ENCODE results near the gene TLL2. TPM values are rescaled to one million over a fixed set of nuclear protein-coding genes. Genes with fewer than 3 reads are reported as not detected.

The TLL2 gene
- total and polyA plus RNA-seq, 9 of the 15 experiments (the other 6 are each of a cell fraction or from before 2014, with no cell fraction given) = 0.09 TPM; not detected in 8

DNA sequence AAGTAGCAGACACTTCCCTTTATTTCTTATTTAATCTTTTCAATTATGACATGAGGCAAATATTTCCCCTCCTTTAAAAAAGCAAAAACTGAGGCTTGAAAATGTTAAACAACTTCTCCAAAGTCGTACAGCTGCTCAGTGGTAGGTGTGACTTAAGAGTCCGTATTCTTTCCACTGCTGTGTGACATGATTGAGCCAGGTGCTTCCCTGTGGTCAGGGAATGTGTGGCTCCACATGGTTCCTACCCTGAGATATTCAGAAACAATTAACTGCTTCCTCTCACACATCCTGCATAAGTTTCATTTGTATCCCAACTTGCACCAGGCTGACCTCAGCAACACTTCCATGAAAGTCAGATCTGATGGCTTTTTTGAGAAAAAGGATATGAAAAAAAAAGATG is 168.5 kb downstream of the TLL2 start:
- Histone ChIP-seq H3K36me3 (ENCODE audit: control insufficient read depth, insufficient read depth, low read length) (no peaks in the 10 kb centered on the region), H3K4me1 (replicated peaks in 1 of 2; ENCODE audit: control insufficient read depth in 2 of 2, insufficient read depth in 2 of 2, low read length in 2 of 2) (no peaks in the 10 kb centered on the region), H3K27ac (ENCODE audit: extremely low read depth, low read depth, low read length) (no peak overlapping the region), H3K9ac (ENCODE audit: insufficient read depth in 1 of 2, low read depth in 2 of 2, low read length in 2 of 2) (no peak overlapping the region), H3K27me3 (ENCODE audit: control insufficient read depth in 2 of 2, insufficient read depth in 2 of 2, low read length in 2 of 2) (no peaks in the 10 kb centered on the region), H4K20me1 (replicated peaks; ENCODE audit: control insufficient read depth, insufficient read depth, low read length) (no peaks in the 10 kb centered on the region; the same call in 1 of the 2 replicates), H3K4me3 (no peak overlapping the region), H3K9me3 (replicated peaks; ENCODE audit: control insufficient read depth, insufficient read depth, low read depth, low read length) (no peaks in the 10 kb centered on the region), H3K79me2 (ENCODE audit: control insufficient read depth, insufficient read depth, low read length) (no peaks in the 10 kb centered on the region), H3K9me1 (ENCODE audit: control insufficient read depth, insufficient read depth, low read length) (no peaks in the 10 kb centered on the region), H2AFZ (ENCODE audit: low read depth, low read length) (no peak overlapping the region), H3K4me2 (ENCODE audit: insufficient read depth, low read length) (no peak overlapping the region)
- no peak for FAIRE-seq
- in situ Hi-C loops (cut with MboI) (loop anchor here (10.0 kb wide), 1 partner anchor 1660 kb away; no protein-coding TSS in a partner anchor), intact Hi-C loops (cut with micrococcal nuclease) (no loop called here)
- no peak for ATAC-seq
- TF ChIP-seq, protein P1, sequence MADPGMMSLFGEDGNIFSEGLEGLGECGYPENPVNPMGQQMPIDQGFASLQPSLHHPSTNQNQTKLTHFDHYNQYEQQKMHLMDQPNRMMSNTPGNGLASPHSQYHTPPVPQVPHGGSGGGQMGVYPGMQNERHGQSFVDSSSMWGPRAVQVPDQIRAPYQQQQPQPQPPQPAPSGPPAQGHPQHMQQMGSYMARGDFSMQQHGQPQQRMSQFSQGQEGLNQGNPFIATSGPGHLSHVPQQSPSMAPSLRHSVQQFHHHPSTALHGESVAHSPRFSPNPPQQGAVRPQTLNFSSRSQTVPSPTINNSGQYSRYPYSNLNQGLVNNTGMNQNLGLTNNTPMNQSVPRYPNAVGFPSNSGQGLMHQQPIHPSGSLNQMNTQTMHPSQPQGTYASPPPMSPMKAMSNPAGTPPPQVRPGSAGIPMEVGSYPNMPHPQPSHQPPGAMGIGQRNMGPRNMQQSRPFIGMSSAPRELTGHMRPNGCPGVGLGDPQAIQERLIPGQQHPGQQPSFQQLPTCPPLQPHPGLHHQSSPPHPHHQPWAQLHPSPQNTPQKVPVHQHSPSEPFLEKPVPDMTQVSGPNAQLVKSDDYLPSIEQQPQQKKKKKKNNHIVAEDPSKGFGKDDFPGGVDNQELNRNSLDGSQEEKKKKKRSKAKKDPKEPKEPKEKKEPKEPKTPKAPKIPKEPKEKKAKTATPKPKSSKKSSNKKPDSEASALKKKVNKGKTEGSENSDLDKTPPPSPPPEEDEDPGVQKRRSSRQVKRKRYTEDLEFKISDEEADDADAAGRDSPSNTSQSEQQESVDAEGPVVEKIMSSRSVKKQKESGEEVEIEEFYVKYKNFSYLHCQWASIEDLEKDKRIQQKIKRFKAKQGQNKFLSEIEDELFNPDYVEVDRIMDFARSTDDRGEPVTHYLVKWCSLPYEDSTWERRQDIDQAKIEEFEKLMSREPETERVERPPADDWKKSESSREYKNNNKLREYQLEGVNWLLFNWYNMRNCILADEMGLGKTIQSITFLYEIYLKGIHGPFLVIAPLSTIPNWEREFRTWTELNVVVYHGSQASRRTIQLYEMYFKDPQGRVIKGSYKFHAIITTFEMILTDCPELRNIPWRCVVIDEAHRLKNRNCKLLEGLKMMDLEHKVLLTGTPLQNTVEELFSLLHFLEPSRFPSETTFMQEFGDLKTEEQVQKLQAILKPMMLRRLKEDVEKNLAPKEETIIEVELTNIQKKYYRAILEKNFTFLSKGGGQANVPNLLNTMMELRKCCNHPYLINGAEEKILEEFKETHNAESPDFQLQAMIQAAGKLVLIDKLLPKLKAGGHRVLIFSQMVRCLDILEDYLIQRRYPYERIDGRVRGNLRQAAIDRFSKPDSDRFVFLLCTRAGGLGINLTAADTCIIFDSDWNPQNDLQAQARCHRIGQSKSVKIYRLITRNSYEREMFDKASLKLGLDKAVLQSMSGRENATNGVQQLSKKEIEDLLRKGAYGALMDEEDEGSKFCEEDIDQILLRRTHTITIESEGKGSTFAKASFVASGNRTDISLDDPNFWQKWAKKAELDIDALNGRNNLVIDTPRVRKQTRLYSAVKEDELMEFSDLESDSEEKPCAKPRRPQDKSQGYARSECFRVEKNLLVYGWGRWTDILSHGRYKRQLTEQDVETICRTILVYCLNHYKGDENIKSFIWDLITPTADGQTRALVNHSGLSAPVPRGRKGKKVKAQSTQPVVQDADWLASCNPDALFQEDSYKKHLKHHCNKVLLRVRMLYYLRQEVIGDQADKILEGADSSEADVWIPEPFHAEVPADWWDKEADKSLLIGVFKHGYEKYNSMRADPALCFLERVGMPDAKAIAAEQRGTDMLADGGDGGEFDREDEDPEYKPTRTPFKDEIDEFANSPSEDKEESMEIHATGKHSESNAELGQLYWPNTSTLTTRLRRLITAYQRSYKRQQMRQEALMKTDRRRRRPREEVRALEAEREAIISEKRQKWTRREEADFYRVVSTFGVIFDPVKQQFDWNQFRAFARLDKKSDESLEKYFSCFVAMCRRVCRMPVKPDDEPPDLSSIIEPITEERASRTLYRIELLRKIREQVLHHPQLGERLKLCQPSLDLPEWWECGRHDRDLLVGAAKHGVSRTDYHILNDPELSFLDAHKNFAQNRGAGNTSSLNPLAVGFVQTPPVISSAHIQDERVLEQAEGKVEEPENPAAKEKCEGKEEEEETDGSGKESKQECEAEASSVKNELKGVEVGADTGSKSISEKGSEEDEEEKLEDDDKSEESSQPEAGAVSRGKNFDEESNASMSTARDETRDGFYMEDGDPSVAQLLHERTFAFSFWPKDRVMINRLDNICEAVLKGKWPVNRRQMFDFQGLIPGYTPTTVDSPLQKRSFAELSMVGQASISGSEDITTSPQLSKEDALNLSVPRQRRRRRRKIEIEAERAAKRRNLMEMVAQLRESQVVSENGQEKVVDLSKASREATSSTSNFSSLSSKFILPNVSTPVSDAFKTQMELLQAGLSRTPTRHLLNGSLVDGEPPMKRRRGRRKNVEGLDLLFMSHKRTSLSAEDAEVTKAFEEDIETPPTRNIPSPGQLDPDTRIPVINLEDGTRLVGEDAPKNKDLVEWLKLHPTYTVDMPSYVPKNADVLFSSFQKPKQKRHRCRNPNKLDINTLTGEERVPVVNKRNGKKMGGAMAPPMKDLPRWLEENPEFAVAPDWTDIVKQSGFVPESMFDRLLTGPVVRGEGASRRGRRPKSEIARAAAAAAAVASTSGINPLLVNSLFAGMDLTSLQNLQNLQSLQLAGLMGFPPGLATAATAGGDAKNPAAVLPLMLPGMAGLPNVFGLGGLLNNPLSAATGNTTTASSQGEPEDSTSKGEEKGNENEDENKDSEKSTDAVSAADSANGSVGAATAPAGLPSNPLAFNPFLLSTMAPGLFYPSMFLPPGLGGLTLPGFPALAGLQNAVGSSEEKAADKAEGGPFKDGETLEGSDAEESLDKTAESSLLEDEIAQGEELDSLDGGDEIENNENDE (IDR thresholded peaks at IDR 0.05; ENCODE audit: low read depth, low read length) = no peak
- TF ChIP-seq, protein P2, sequence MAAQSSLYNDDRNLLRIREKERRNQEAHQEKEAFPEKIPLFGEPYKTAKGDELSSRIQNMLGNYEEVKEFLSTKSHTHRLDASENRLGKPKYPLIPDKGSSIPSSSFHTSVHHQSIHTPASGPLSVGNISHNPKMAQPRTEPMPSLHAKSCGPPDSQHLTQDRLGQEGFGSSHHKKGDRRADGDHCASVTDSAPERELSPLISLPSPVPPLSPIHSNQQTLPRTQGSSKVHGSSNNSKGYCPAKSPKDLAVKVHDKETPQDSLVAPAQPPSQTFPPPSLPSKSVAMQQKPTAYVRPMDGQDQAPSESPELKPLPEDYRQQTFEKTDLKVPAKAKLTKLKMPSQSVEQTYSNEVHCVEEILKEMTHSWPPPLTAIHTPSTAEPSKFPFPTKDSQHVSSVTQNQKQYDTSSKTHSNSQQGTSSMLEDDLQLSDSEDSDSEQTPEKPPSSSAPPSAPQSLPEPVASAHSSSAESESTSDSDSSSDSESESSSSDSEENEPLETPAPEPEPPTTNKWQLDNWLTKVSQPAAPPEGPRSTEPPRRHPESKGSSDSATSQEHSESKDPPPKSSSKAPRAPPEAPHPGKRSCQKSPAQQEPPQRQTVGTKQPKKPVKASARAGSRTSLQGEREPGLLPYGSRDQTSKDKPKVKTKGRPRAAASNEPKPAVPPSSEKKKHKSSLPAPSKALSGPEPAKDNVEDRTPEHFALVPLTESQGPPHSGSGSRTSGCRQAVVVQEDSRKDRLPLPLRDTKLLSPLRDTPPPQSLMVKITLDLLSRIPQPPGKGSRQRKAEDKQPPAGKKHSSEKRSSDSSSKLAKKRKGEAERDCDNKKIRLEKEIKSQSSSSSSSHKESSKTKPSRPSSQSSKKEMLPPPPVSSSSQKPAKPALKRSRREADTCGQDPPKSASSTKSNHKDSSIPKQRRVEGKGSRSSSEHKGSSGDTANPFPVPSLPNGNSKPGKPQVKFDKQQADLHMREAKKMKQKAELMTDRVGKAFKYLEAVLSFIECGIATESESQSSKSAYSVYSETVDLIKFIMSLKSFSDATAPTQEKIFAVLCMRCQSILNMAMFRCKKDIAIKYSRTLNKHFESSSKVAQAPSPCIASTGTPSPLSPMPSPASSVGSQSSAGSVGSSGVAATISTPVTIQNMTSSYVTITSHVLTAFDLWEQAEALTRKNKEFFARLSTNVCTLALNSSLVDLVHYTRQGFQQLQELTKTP (IDR thresholded peaks at IDR 0.05; ENCODE audit: low read depth in 1 of 2, partially characterized antibody in 2 of 2) = no peak
- WGBS (ENCODE audit: insufficient coverage, low coverage, missing lambda C conversion rate) = 4% methylated on average over 2 of the region's 2 CpGs
- ChIA-PET POLR2A (no interaction called here), CTCF (ENCODE audit: low intra/inter-chr PET ratio) (no interaction called here)
- no peak for DNase-seq (ENCODE audit: extremely low read depth in 1 of 4, low spot score in 3 of 4)
- BruUV-seq (replicated peaks) = no TSS peak

Measured in K562 (cell line).